Mucosa of stomach (tissue), 1 donor: ENCODE data around the gene NUFIP2.
"Not testable (repeated sequence)": the region's sequence is repeated elsewhere in the genome, so short reads cannot be mapped to it uniquely, and the experiment has no call there.

Experiments
- H3K27me3 ChIP-seq: one replicate; pipeline ENCODE4 v1.7.0; 2013; ENCODE audit warnings: mild to moderate bottlenecking, low read length; ENCODE audit not compliant: control insufficient read depth, insufficient read depth
- H3K36me3 ChIP-seq: one replicate; pipeline ENCODE4 v1.7.0; 2013; ENCODE audit warnings: low read length; ENCODE audit not compliant: control insufficient read depth, insufficient read depth
- H3K4me1 ChIP-seq: one replicate; pipeline ENCODE4 v1.7.0; 2013; ENCODE audit warnings: mild to moderate bottlenecking, low read length; ENCODE audit not compliant: control insufficient read depth, insufficient read depth
- H3K4me3 ChIP-seq: one replicate; pipeline ENCODE4 v1.7.0; 2013; ENCODE audit warnings: low read length
- H3K9ac ChIP-seq: one replicate; pipeline ENCODE4 v1.7.0; 2013; ENCODE audit warnings: mild to moderate bottlenecking, low read length, moderate library complexity
- H3K9me3 ChIP-seq: one replicate; pipeline ENCODE4 v1.7.0; 2013; ENCODE audit warnings: mild to moderate bottlenecking, low read length, moderate library complexity; ENCODE audit not compliant: control insufficient read depth
- donor health status: Pancreatic carcinoma.

Gene NUFIP2

GRCh38 chr17:29245401-29245800 lies 48.5 kb downstream of the NUFIP2 start:
- no peaks in the 10 kb centered on the region for H3K4me1 ChIP-seq
- H3K36me3 ChIP-seq, result no peaks in the 10 kb centered on the region
- H3K27me3 ChIP-seq, result no peaks in the 10 kb centered on the region
- H3K4me3 ChIP-seq, result no peak overlapping the region
- no peaks in the 10 kb centered on the region for H3K9me3 ChIP-seq
- H3K9ac ChIP-seq, result no peak overlapping the region

- Histone ChIP-seq H3K36me3 (no peaks in the 10 kb centered on the region), H3K9me3 (no peaks in the 10 kb centered on the region), H3K9ac (no peak overlapping the region), H3K27me3 (no peaks in the 10 kb centered on the region), H3K4me3 (no peak overlapping the region), H3K4me1 (no peaks in the 10 kb centered on the region)
These were observed 50.2 kb downstream of the NUFIP2 start for GRCh38 chr17:29243792-29244191.

- no peaks in the 10 kb centered on the region for H3K9me3 ChIP-seq
- H3K4me3 ChIP-seq, result no peak overlapping the region
- H3K36me3 ChIP-seq, result no peaks in the 10 kb centered on the region
- H3K4me1 ChIP-seq, result no peaks in the 10 kb centered on the region
- H3K27me3 ChIP-seq, result no peaks in the 10 kb centered on the region
- H3K9ac ChIP-seq, result no peak overlapping the region
These were observed 51.2 kb downstream of the NUFIP2 start for GRCh38 chr17:29242790-29243189.

- no peak overlapping the region for H3K9ac ChIP-seq
- no peaks in the 10 kb centered on the region for H3K27me3 ChIP-seq
- H3K36me3 ChIP-seq, result no peaks in the 10 kb centered on the region
- no peaks in the 10 kb centered on the region for H3K4me1 ChIP-seq
- H3K9me3 ChIP-seq, result no peaks in the 10 kb centered on the region
- no peak overlapping the region for H3K4me3 ChIP-seq
These were observed 51.9 kb downstream of the NUFIP2 start for GRCh38 chr17:29242051-29242450.

- Histone ChIP-seq H3K9me3 (no peaks in the 10 kb centered on the region), H3K9ac (no peak overlapping the region), H3K4me1 (no peaks in the 10 kb centered on the region), H3K27me3 (no peaks in the 10 kb centered on the region), H3K36me3 (no peaks in the 10 kb centered on the region), H3K4me3 (no peak overlapping the region)
These were observed 52.7 kb downstream of the NUFIP2 start for GRCh38 chr17:29240968-29241963.

- no peak overlapping the region for H3K9ac ChIP-seq
- no peaks in the 10 kb centered on the region for H3K36me3 ChIP-seq
- no peaks in the 10 kb centered on the region for H3K27me3 ChIP-seq
These were observed 53.5 kb downstream of the NUFIP2 start for GRCh38 chr17:29240477-29240876.

GRCh38 chr17:29238133-29238850 lies 55.7 kb downstream of the NUFIP2 start:
- no peaks in the 10 kb centered on the region for H3K36me3 ChIP-seq
- H3K27me3 ChIP-seq, result no peaks in the 10 kb centered on the region
- H3K4me3 ChIP-seq, result no peak overlapping the region
- no peak overlapping the region for H3K9ac ChIP-seq
- H3K4me1 ChIP-seq, result no peaks in the 10 kb centered on the region
- no peaks in the 10 kb centered on the region for H3K9me3 ChIP-seq

More at GRCh38 chr17:29240477-29240876, 53.5 kb downstream of the NUFIP2 start:
- Histone ChIP-seq H3K9me3 (no peaks in the 10 kb centered on the region), H3K4me3 (no peak overlapping the region), H3K4me1 (no peaks in the 10 kb centered on the region)

GRCh38 chr17:29237476-29238132 lies 56.3 kb downstream of the NUFIP2 start:
- no peak overlapping the region for H3K9ac ChIP-seq
- H3K36me3 ChIP-seq, result no peaks in the 10 kb centered on the region
- no peaks in the 10 kb centered on the region for H3K27me3 ChIP-seq
- H3K4me3 ChIP-seq, result no peak overlapping the region
- H3K4me1 ChIP-seq, result no peaks in the 10 kb centered on the region
- H3K9me3 ChIP-seq, result no peaks in the 10 kb centered on the region

- no peaks in the 10 kb centered on the region for H3K4me1 ChIP-seq
- H3K9ac ChIP-seq, result no peak overlapping the region
- H3K27me3 ChIP-seq, result no peaks in the 10 kb centered on the region
- H3K4me3 ChIP-seq, result no peak overlapping the region
- no peaks in the 10 kb centered on the region for H3K9me3 ChIP-seq
- no peaks in the 10 kb centered on the region for H3K36me3 ChIP-seq
These were observed 58.0 kb downstream of the NUFIP2 start for GRCh38 chr17:29235904-29236303.

- H3K4me1 ChIP-seq, H3K9me3 ChIP-seq, H3K27me3 ChIP-seq, H3K9ac ChIP-seq, H3K36me3 ChIP-seq, H3K4me3 ChIP-seq: not testable (repeated sequence)
These were observed 59.0 kb downstream of the NUFIP2 start for GRCh38 chr17:29234972-29235371.

GRCh38 chr17:29233301-29233700 lies 60.6 kb downstream of the NUFIP2 start:
- Histone ChIP-seq H3K27me3 (no peaks in the 10 kb centered on the region), H3K9me3 (no peaks in the 10 kb centered on the region), H3K9ac (no peak overlapping the region), H3K4me3 (no peak overlapping the region), H3K4me1 (no peaks in the 10 kb centered on the region), H3K36me3 (no peaks in the 10 kb centered on the region)

GRCh38 chr17:29225396-29225795 lies 68.6 kb downstream of the NUFIP2 start:
- no peak overlapping the region for H3K4me3 ChIP-seq
- H3K27me3 ChIP-seq, result no peaks in the 10 kb centered on the region
- H3K9me3 ChIP-seq, result no peaks in the 10 kb centered on the region
- no peak overlapping the region for H3K9ac ChIP-seq
- H3K4me1 ChIP-seq, result no peaks in the 10 kb centered on the region
- H3K36me3 ChIP-seq, result no peaks in the 10 kb centered on the region
